ENCODE results near the gene PDE9A.

DNA sequence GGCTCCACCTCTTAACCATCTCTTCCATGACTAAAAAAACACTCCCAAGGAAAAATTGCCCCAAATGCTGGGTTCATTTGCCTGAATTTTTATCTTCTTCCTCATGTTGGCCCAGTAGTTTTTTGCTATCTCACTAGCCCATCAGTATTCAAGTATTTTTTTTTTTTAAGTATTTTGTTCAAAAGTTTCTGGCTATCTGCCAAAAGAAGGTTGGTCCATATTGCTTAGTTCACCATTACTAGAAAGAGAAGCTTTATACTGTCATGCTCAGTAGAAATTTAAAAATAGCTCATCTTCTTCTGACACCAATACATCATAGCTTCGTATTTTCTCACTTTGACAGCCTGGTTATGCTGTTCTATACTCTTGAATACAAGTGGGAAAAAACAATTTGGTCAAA lies 41.0 kb upstream of the PDE9A start:
- TF ChIP-seq, protein P1, sequence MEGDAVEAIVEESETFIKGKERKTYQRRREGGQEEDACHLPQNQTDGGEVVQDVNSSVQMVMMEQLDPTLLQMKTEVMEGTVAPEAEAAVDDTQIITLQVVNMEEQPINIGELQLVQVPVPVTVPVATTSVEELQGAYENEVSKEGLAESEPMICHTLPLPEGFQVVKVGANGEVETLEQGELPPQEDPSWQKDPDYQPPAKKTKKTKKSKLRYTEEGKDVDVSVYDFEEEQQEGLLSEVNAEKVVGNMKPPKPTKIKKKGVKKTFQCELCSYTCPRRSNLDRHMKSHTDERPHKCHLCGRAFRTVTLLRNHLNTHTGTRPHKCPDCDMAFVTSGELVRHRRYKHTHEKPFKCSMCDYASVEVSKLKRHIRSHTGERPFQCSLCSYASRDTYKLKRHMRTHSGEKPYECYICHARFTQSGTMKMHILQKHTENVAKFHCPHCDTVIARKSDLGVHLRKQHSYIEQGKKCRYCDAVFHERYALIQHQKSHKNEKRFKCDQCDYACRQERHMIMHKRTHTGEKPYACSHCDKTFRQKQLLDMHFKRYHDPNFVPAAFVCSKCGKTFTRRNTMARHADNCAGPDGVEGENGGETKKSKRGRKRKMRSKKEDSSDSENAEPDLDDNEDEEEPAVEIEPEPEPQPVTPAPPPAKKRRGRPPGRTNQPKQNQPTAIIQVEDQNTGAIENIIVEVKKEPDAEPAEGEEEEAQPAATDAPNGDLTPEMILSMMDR (IDR thresholded peaks at IDR 0.05; ENCODE audit: insufficient read depth, low read length), result no peak
- no peak for TF ChIP-seq POLR2AphosphoS5 (IDR thresholded peaks at IDR 0.05; ENCODE audit: low read depth)
